ENCODE results near the gene ITPK1.
"Not testable (repeated sequence)": the region's sequence is repeated elsewhere in the genome, so short reads cannot be mapped to it uniquely, and the experiment has no call there.

The ITPK1 gene

DNA sequence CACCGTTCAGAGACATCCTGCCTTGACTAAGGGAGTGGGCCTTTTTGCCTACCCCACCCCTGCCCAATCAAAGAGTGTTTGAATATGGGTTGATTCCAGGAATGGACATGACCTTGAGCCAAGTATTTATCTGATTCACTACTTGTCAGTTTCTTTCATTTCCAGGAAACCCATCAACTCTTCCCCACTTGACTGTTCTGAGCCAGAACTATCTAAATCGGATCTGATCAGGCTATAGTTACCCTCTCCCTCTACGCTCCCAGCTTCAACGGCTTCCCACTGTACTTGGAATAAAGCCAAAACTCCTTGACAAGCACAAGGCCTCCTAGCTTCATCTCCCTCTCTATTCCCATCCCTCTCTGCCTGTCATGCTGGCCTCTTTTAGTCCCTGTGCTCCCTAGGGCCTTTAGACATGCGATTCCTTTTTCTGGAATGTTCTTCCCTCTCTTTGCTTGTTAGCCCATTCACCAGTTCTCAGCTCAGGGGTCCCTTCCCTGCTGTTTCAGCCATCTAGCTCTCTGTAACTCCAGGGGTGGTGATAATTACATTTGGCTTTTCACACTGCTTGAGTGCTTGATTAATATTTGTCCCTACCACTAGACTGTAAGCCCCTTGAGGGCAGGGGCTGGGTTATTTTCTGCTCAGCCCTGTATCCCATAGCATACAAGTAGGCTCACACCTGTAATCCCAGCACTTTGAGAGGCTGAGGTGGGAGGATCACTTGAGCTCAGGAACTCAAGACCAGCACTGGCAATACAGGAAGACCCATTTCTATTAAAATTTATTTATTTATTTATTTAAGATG is 5.5 kb upstream of the ITPK1 start:
- Histone ChIP-seq H3K9ac (ENCODE audit: low read length) (no peak overlapping the region), H3K4me3 (ENCODE audit: low read length) (no peak overlapping the region), H3K27me3 (ENCODE audit: control insufficient read depth, insufficient read depth, low read length) (no peaks in the 10 kb centered on the region), H3K36me3 (ENCODE audit: control insufficient read depth, insufficient read depth, low read length) (no peaks in the 10 kb centered on the region), H3K27ac (ENCODE audit: low read depth, low read length) (no peak overlapping the region), H3K4me1 (ENCODE audit: control insufficient read depth, insufficient read depth, low read length) (peaks cover 4% of the 10 kb centered on the region)

- peaks cover 4% of the 10 kb centered on the region for H3K4me1 ChIP-seq (ENCODE audit: control insufficient read depth, insufficient read depth, low read length)
- H3K27ac ChIP-seq (ENCODE audit: low read depth, low read length), result no peak overlapping the region
- no peaks in the 10 kb centered on the region for H3K27me3 ChIP-seq (ENCODE audit: control insufficient read depth, insufficient read depth, low read length)
- H3K9ac ChIP-seq (ENCODE audit: low read length), result no peak overlapping the region
- H3K4me3 ChIP-seq (ENCODE audit: low read length), result no peak overlapping the region
- no peaks in the 10 kb centered on the region for H3K36me3 ChIP-seq (ENCODE audit: control insufficient read depth, insufficient read depth, low read length)
These were observed 4.8 kb upstream of the ITPK1 start for GRCh38 chr14:93120517-93120916.

DNA sequence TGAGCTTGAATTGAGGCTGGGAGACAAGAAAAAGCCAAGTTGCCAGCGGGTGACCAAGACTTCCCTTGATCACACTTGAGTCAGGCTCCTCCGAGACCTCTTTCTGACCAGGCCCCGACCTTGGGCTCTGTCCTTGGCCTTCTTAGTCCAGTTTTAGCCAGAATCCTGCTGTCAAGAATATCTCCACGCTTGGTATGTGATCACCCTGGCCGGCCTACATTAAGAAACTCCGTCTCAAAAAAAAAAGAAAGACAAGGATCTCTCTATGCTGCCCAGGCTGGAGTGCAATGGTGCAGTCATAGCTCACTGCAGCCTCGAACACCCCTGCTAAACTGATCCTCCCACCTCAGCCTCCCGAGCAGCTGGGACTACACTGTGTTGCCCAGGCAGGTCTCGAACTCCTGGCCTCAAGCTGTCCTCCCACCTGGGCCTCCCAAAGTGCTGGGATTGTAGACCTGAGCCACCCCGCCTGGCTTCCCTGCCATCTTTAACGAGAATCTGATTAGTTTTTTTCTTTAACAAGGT is 1.0 kb upstream of the ITPK1 start:
- peak overlapping the region; percentile 88 for H3K4me3 ChIP-seq (ENCODE audit: low read length)
- H3K27ac ChIP-seq (ENCODE audit: low read depth, low read length), result peak overlapping the region; percentile 94
- H3K36me3 ChIP-seq (ENCODE audit: control insufficient read depth, insufficient read depth, low read length), result no peaks in the 10 kb centered on the region
- H3K27me3 ChIP-seq (ENCODE audit: control insufficient read depth, insufficient read depth, low read length), result no peaks in the 10 kb centered on the region
- peaks cover 10% of the 10 kb centered on the region for H3K4me1 ChIP-seq (ENCODE audit: control insufficient read depth, insufficient read depth, low read length)
- H3K9ac ChIP-seq (ENCODE audit: low read length), result peak overlapping the region; percentile 83

DNA sequence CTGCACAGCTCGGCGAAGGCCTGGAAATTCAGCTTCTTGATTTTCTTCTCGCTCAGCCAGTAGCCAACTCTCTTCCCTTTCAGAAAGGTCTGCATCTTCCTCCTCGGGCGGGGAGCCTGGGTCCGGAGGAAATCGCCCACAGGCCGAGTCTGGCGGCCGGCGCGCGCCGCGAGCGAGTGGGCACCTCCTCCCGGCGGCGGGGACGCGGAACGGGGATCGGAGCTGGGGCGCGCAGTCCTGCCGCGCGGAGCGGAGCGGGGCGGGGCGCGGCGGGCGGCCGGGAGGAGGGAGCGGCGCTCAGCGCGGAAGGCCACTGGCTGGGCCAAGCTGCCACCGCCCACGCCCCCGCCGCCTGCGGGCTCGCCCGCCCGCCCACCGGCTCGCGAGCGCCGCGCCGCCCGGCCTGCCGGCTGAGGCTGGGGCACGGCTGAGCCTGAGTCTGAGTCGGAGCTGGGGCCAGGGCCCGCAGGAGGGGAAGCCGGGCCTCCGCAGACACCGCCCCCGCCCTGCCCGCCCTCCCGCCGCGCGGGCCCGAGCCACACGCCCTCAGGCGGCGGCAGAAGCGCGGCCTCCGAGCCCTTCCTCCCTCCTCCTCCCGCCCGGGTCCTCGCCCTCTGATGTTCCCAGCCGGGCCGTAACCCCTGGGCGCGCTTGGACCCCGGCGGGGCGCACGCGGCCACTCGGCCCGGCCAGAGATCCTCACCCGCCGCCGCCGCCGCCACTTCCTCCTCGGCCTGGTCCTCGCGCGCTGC is 480 bp downstream of the ITPK1 start:
- H3K27me3 ChIP-seq (ENCODE audit: control insufficient read depth, insufficient read depth, low read length), result no peaks in the 10 kb centered on the region
- peak overlapping the region; percentile 56 for H3K9ac ChIP-seq (ENCODE audit: low read length)
- H3K4me1 ChIP-seq (ENCODE audit: control insufficient read depth, insufficient read depth, low read length), result peaks cover 10% of the 10 kb centered on the region
- H3K36me3 ChIP-seq (ENCODE audit: control insufficient read depth, insufficient read depth, low read length), result no peaks in the 10 kb centered on the region
- peak overlapping the region; percentile 78 for H3K4me3 ChIP-seq (ENCODE audit: low read length)
- H3K27ac ChIP-seq (ENCODE audit: low read depth, low read length), result peak overlapping the region; percentile 89

DNA sequence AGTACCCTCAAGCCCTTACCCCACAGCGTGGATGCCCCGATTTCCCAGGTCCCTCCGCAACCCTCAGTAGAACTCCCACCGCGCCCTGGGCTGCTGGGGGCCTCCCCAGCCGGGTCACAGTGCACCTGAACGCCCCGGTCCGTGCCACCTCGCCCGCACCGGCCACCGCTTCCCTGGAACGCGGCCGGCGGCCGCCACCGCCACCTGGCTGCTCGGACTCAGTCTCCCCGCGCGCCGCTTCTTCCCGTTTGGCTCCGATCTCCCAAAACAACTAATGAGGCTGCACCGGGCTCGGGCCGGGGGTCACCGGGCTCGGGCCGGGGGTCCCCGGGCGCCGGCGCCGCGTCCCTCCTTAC is 1.0 kb downstream of the ITPK1 start:
- Histone ChIP-seq H3K27me3 (ENCODE audit: control insufficient read depth, insufficient read depth, low read length) (no peaks in the 10 kb centered on the region), H3K36me3 (ENCODE audit: control insufficient read depth, insufficient read depth, low read length) (no peaks in the 10 kb centered on the region), H3K27ac (ENCODE audit: low read depth, low read length) (peak overlapping the region; percentile 82), H3K4me1 (ENCODE audit: control insufficient read depth, insufficient read depth, low read length) (peaks cover 10% of the 10 kb centered on the region), H3K9ac (ENCODE audit: low read length) (peak overlapping the region; percentile 56), H3K4me3 (ENCODE audit: low read length) (peak overlapping the region; percentile 78)

- peak overlapping the region; percentile 56 for H3K9ac ChIP-seq (ENCODE audit: low read length)
- H3K4me1 ChIP-seq (ENCODE audit: control insufficient read depth, insufficient read depth, low read length), result peaks cover 10% of the 10 kb centered on the region
- H3K27ac ChIP-seq (ENCODE audit: low read depth, low read length), result peak overlapping the region; percentile 82
- H3K27me3 ChIP-seq (ENCODE audit: control insufficient read depth, insufficient read depth, low read length), result no peaks in the 10 kb centered on the region
- H3K36me3 ChIP-seq (ENCODE audit: control insufficient read depth, insufficient read depth, low read length), result no peaks in the 10 kb centered on the region
- peak overlapping the region; percentile 78 for H3K4me3 ChIP-seq (ENCODE audit: low read length)
These were observed 1.5 kb downstream of the ITPK1 start for GRCh38 chr14:93114068-93114710.

GRCh38 chr14:93113678-93114067 is 2.1 kb downstream of the ITPK1 start:
- H3K36me3 ChIP-seq (ENCODE audit: control insufficient read depth, insufficient read depth, low read length), result no peaks in the 10 kb centered on the region
- no peak overlapping the region for H3K9ac ChIP-seq (ENCODE audit: low read length)
- H3K27me3 ChIP-seq (ENCODE audit: control insufficient read depth, insufficient read depth, low read length), result no peaks in the 10 kb centered on the region
- peak overlapping the region; percentile 78 for H3K4me3 ChIP-seq (ENCODE audit: low read length)
- peak overlapping the region; percentile 68 for H3K27ac ChIP-seq (ENCODE audit: low read depth, low read length)
- H3K4me1 ChIP-seq (ENCODE audit: control insufficient read depth, insufficient read depth, low read length), result peaks cover 10% of the 10 kb centered on the region

DNA sequence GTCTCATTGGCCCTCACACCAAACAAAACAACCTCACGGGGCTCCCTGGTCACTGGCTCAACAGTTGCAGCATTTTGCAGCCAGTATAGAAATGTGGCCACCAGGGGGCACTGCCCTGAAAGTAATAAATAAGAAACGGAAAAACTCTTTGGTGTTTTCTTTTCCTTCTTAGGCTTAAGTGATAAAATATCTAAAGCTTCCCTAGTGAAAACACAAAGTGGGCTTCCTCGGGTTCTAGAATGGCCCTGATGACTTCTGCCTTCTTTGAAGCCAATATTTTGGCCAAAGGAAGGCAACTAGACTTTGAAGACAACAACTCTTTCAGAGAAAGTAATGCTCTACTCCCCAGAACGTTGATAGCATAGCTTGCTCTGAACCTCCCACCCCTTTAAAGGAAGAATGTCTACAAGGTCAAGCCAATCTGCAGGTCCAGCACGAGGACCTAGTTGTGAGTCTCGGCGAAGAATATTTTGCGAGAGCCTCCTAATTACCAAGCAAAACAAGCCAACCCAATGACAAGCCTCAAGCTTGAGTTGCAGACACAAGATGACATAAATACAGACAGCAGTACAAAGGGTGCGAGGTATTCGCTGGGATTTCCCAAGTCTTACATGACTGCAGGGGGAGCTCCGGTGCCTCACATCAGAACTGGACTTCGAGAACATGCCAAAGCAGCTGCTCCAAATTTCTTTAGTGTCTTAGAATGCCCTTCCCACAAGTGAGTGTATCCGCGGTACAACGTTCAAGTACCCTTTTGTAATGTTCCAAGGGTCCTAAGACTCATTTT is 2.6 kb downstream of the ITPK1 start:
- Histone ChIP-seq H3K4me1 (ENCODE audit: control insufficient read depth, insufficient read depth, low read length) (peaks cover 10% of the 10 kb centered on the region), H3K9ac (ENCODE audit: low read length) (no peak overlapping the region), H3K4me3 (ENCODE audit: low read length) (peak overlapping the region; percentile 78), H3K27me3 (ENCODE audit: control insufficient read depth, insufficient read depth, low read length) (no peaks in the 10 kb centered on the region), H3K36me3 (ENCODE audit: control insufficient read depth, insufficient read depth, low read length) (no peaks in the 10 kb centered on the region), H3K27ac (ENCODE audit: low read depth, low read length) (peak overlapping the region; percentile 68)

DNA sequence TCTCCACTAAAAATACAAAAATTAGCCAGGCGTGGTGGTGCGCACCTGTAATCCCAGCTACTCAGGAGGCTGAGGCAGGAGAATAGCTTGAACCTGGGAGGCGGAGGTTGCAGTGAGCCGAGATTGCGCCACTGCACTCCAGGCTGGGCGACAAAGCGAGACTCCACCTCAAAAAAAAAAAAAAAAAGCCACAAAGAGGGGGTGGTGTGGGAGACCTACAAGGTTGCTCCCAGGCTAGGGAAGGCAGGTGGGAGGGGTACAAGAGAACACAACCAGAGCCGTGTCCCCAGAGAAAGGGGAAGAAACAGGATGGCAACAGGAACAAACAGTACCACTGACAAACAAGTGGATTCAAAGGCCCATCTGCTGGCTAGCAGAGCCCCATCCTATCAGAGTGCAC is 4.2 kb downstream of the ITPK1 start:
- H3K27me3 ChIP-seq (ENCODE audit: control insufficient read depth, insufficient read depth, low read length); H3K4me3 ChIP-seq (ENCODE audit: low read length); H3K4me1 ChIP-seq (ENCODE audit: control insufficient read depth, insufficient read depth, low read length); H3K9ac ChIP-seq (ENCODE audit: low read length); H3K36me3 ChIP-seq (ENCODE audit: control insufficient read depth, insufficient read depth, low read length); H3K27ac ChIP-seq (ENCODE audit: low read depth, low read length): not testable (repeated sequence)

GRCh38 chr14:93110856-93111419 is 4.8 kb downstream of the ITPK1 start:
- no peak overlapping the region for H3K27ac ChIP-seq (ENCODE audit: low read depth, low read length)
- peaks cover 7% of the 10 kb centered on the region for H3K4me1 ChIP-seq (ENCODE audit: control insufficient read depth, insufficient read depth, low read length)
- H3K4me3 ChIP-seq (ENCODE audit: low read length), result no peak overlapping the region
- no peaks in the 10 kb centered on the region for H3K27me3 ChIP-seq (ENCODE audit: control insufficient read depth, insufficient read depth, low read length)
- H3K36me3 ChIP-seq (ENCODE audit: control insufficient read depth, insufficient read depth, low read length), result no peaks in the 10 kb centered on the region
- no peak overlapping the region for H3K9ac ChIP-seq (ENCODE audit: low read length)

DNA sequence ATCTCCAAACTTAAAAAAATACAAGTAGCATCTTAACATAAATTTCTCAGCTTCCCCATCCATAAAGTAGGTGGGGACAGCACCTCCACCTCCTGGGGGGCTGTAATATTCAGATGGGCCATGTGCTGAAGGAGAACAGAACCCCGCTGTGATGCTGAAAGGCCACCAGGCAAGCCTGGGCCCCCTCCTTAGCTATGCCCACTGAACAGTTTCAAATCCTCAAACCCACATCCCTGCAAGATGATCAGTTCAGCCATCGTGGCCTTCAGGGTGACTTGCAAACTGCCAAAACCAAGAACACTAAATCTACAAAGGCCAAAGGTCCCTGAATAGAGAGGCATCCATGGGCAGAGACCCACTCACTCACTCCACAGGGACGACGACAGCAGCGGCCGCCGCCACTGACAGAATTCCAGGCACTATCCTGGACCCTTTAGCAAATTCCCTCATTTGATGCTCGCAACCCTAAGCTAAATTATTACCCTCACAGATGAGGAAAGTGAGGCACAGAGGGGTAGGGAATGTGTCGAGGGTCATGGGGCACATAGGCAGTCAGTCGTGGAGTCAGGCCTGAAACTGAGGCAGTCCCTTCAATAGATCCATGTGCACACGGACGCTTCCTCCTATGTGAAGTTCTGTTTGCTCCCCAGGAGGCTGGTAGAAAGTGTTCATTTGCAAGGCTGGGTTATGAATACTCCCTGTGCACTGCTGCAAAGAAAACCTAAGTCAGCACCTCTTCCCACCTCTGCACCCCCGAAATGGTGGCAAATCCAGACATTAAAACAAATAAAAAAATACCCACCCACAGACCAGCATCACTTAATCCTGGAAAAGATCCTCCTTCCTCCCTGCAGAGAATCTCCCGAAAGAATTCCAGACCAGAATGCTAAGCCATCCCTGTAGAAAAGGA is 5.9 kb downstream of the ITPK1 start:
- Histone ChIP-seq H3K4me1 (ENCODE audit: control insufficient read depth, insufficient read depth, low read length) (peaks cover 7% of the 10 kb centered on the region), H3K27ac (ENCODE audit: low read depth, low read length) (no peak overlapping the region), H3K27me3 (ENCODE audit: control insufficient read depth, insufficient read depth, low read length) (no peaks in the 10 kb centered on the region), H3K36me3 (ENCODE audit: control insufficient read depth, insufficient read depth, low read length) (no peaks in the 10 kb centered on the region), H3K9ac (ENCODE audit: low read length) (no peak overlapping the region), H3K4me3 (ENCODE audit: low read length) (no peak overlapping the region)

Data from rectal smooth muscle tissue (tissue), 1 donor.